GM21786 (cell line): ENCODE data around the gene GTPBP4.
"Not testable (repeated sequence)": the region's sequence is repeated elsewhere in the genome, so short reads cannot be mapped to it uniquely, and the experiment has no call there.

Source experiments
- ATAC-seq: cut with Tn5 transposase; IDR thresholded peaks from one replicate; pipeline ENCODE4 v1.9.1; 2021; ENCODE audit not compliant: unreplicated experiment

Gene GTPBP4

DNA sequence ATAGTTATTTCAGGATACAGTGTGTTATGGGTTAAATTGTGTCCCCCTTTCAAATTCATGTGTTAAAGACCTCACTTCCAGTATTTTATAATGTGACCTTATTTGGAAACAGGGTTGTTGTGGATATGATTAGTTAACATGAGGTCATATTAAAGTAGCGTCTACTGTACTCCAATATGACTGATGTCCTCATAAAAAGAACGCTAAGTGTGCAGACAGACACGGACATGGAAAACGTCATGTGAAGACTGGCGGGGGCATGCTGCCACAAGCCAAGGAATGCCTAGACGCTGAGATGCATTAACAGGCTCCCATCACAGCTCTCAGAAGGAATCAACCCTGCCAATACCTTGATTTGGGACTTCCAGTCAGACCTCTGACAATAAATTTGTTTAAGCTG, 66.5 kb downstream of the GTPBP4 start:
- no peak for ATAC-seq

DNA sequence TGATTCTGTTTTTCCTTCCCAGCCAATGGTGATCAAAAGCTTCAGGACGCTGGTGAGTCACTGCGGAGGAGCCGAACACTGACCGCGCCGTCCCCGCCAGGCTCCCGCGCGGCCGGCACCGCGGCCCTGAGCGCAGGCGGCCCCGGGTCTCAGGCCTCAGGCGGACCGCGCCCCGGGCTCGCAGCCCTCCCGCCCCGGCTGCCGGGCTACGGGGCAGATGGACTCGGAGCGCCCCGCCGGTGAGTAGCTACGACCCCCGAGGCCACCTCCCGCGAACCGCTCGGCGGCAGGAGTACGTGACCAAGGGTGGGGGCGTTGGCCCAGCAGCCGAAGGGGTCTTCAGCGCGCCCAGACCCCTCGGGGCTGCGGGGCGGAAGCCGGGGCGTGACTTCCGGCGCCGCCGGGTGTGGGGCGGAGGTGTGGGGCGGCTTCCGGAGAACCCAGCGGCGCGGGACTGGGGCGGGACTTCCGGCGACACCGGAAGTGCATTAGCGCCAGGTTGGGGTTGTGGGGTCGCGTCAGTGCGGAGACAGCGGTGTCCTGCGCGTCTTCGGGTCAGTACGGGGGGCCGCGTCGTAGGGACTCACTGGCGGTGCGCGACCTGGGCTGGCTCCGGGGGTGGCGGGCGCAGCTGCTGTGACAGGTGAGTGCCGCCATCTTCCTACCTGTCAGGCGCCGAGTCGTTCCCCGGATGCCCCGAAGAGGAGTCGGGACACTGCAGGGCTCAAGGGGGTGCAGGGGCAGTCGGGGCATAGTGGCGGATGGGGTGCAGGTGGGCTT, 68.3 kb downstream of the GTPBP4 start, which contains the start of gene WDR37:
WDR37 (plus strand) TSS at position 60 of the 780 bp plus-strand sequence. CDS start 15,771 bp downstream, outside the sequence.
- ATAC-seq: peak; percentile 97

- peak; percentile 15 for ATAC-seq
These were observed 68.9 kb downstream of the GTPBP4 start for GRCh38 chr10:1057106-1057657.

- ATAC-seq: no peak
These were observed 69.8 kb downstream of the GTPBP4 start for GRCh38 chr10:1058017-1058416.

- no peak for ATAC-seq
These were observed 71.7 kb downstream of the GTPBP4 start for GRCh38 chr10:1059902-1060301.

DNA sequence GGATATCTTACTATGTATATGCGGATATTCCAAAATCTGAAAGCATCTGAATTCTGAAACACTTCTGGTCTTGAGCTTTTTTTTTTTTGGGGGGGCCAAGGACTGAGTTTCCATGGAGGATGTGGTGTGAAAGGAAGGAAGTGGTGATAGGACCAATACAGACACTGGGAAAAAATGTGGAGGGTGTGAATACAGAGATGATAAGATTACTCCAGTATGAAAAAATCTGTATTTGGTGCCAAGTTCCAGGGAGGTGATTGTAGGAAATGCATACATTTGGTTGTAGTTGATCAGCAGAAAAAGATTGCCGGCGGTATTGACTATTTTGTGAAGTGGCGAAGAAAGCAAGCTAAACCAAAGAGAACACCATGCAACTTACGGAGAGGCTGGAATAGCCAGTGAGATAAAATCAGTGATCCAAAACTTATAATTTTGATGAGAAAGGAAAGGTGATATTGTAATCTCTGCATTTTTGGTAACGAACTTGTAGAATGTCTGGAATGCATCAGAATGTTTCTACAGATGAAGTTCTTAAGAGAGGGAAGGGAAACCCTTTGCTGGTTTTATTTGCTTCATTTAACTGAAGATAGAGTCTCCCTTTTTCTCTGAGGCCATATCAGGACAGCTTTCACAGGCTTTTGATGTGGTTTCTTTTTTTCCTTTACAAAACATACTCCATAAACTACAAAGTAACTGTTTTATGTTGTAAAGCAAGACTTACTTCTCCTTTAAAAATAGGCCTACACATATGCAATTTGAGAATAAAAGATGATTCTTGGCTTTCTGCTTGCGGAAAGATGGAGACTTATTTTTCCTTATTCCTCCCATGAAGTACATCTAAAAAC, 73.9 kb downstream of the GTPBP4 start:
- ATAC-seq: no peak

DNA sequence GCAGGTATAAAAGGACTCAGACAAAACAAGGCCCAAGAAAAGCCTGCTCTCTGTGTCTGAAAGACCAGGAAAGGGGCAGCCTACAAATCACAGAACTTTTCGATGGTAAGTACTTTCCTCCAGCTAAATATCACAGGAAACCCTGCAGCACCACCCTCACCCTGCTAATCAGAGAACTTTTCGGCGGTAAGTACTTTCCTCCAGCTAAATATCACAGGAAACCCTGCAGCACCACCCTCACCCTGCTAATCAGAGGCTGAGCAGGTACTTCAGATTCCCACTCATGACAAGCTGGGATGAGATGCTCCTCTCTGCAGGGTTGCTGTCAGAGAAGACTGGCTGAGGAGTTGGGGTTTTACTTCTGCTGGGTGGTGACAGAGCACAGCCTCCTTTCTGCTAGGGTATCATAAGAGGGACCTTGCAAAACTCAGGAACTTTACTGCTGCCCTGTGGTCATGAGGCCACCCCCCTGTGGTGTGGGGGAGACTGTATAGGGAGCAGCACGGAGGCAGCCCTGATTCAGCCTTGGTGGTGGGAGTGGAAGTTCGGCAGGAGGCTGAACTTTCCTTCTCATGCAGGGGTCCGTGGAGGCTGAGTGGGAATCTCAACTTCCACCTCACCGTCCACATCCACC, 75.1 kb downstream of the GTPBP4 start:
- ATAC-seq: no peak

DNA sequence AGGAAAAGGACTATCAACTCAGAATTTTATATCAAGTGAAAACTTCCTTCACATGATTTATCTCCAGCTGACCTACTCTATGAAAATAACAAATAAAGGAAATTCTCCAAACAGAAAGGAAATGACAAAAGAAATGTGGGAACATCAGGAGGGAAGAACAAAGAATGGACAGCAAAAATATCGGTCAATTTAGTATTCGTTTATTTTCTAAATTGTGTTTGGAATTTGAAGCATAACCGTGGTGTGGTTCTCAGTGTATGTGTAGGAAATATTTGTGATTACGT, 76.7 kb downstream of the GTPBP4 start:
- no peak for ATAC-seq

- not testable (repeated sequence) for ATAC-seq
These were observed 78.5 kb downstream of the GTPBP4 start for GRCh38 chr10:1066734-1067133.

DNA sequence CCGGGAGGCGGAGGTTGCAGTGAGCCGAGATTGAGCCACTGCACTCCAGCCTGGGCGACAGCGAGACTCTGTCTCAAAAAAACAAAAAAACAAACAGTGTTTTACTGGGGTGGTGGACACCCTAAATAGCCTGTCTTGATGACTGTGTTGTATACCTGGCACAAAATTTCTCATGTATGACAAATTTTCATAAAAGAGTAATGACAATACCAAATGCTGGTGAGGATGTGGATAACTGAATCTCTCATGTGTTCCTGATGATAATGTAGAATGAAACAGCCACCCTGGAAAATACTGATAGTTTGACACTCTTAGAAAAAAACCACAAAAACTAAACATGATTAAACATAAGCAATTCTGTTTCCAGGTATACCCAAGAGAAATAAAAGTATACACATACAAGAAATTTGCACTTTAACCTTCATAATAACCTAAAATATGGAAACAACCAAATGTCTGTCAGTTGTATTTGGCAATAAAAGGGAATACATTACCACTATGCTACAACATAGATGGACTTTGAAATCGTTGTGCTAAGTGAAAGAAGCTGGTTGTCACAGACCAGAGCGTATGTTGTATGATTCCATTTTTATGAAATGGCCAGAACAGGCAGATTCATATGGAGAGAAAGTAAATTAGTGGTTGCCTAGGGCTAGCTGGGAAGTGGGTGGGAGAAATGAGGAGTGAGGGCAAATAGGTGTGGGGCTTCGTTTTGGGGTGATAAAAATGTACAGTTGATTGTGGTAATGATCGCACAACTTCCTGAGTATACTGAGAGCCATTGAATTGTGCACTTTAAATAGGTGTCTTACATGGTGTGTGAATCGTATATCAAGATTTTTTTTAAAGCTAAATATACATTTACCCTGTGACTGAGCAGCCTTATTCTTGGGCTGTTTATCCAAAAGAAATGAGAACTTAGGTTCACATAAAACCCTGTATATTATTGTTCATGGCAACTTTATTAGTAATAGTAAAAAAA, 80.4 kb downstream of the GTPBP4 start:
- ATAC-seq: no peak
